OCI-LY7 (cell line): ENCODE data around the gene TTF2.

Experiments used
- CTCF ChIP-seq: fragments of 200-600 bp; sonication (generic); conservative IDR thresholded peaks from 2 replicates; pipeline ENCODE4 v1.5.1; 2014; ENCODE audit warnings: mild to moderate bottlenecking, antibody characterized with exemption, low read length, moderate library complexity, mixed read lengths
- EZH2phosphoT487 ChIP-seq: fragments of 200-600 bp; sonication (generic); IDR thresholded peaks from 2 replicates; pipeline ENCODE4 v1.6.1; 2018; ENCODE audit warnings: low read depth, borderline replicate concordance, mild to moderate bottlenecking, mixed run types, antibody characterized with exemption, low read length, moderate library complexity, mixed read lengths

- no peak for TF ChIP-seq CTCF
- TF ChIP-seq EZH2phosphoT487, result no peak
Measured at GRCh38 chr1:117114877-117115276, 54.8 kb downstream of the TTF2 start.
